ENCODE data around the gene RBM6.

DNA sequence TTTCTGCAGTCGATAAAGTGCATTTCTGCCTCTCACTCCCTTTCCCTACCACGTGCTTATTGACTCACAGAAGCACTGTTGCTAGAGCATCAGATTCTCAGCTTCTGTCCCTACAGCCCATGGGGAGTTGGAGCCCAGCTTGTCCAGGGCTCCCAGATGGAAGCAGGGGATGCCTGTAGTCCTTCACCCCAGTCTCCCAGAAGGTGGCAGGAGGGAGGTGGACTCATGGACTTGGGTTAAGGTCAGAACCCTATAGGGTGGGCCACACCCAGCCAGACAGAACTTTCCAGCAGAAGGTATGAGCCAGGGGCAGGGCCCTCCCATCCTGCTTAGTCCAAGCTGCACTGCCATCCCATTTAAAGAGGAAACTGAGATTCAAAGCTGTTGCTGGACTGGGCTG lies 182.1 kb downstream of the RBM6 start:
- TF ChIP-seq, protein P1, sequence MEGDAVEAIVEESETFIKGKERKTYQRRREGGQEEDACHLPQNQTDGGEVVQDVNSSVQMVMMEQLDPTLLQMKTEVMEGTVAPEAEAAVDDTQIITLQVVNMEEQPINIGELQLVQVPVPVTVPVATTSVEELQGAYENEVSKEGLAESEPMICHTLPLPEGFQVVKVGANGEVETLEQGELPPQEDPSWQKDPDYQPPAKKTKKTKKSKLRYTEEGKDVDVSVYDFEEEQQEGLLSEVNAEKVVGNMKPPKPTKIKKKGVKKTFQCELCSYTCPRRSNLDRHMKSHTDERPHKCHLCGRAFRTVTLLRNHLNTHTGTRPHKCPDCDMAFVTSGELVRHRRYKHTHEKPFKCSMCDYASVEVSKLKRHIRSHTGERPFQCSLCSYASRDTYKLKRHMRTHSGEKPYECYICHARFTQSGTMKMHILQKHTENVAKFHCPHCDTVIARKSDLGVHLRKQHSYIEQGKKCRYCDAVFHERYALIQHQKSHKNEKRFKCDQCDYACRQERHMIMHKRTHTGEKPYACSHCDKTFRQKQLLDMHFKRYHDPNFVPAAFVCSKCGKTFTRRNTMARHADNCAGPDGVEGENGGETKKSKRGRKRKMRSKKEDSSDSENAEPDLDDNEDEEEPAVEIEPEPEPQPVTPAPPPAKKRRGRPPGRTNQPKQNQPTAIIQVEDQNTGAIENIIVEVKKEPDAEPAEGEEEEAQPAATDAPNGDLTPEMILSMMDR (conservative IDR thresholded peaks at IDR 0.05; ENCODE audit: low read depth, low read length): no peak
- TF ChIP-seq EZH2 (IDR thresholded peaks at IDR 0.05; ENCODE audit: borderline replicate concordance, low read depth, low read length, poor library complexity, severe bottlenecking): no peak

All from A673 (cell line).